GM12865 (cell line): Measurements from ENCODE around the gene QSER1.

Experiments
- DNase-seq: peaks from one replicate; pipeline ENCODE4 v3.0.0; 2010; ENCODE audit warnings: low read depth
- H3K4me3 ChIP-seq: 2 replicates; pipeline ENCODE4 v1.5.1; 2011; ENCODE audit warnings: mild to moderate bottlenecking, low read depth, low read length, control low read depth
- CTCF ChIP-seq: IDR thresholded peaks from 2 replicates; pipeline ENCODE4 v1.5.1; 2011; ENCODE audit warnings: low read length, control low read depth, low read depth, inconsistent platforms; ENCODE audit not compliant: insufficient read depth; ENCODE audit errors: missing control alignments

Gene QSER1

DNA sequence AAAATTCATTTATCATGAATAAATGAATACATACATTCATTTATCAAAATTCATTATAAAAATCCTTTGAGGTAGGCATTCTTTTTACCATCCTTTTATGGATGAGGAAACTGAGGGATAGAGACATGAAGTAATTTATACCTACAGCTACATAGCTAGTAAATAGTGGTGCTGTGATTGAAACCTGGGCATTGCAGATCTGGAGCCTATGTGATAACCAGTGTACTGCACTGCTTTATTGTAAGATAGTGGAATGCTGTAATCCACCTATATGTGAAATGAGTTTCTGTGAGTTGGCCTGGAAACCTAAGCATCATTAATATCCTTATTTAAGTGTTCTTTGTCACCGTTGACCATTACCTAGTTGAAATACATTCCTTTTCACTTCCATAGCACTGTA, 4.5 kb downstream of the QSER1 start:
- TF ChIP-seq CTCF, result no peak
- DNase-seq, result no peak
- no peak overlapping the region for H3K4me3 ChIP-seq

DNA sequence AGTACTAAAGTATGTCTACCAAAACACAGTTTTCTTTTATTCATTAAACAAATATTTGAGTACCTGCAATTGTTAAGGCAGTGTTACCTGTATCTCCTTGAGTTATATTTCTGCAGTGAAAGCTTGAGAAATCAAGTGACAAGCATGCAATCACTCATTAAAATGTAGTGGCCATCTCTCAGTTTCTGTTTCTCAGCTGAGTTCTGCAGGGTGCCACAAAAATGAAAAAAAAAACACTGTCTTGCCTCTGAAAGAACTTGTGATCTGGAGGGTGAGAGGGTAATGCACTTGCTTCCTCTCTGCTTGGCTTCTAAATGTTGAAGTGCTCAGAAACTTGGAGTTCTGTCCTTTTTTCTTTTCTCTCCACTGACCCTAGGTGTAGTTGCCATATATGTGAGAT, 6.8 kb downstream of the QSER1 start:
- no peak overlapping the region; the same call in 1 of the 2 replicates for H3K4me3 ChIP-seq
- no peak for TF ChIP-seq CTCF
- DNase-seq, result peak; percentile 52

- DNase-seq, result no peak
- no peak for TF ChIP-seq CTCF
- no peak overlapping the region for H3K4me3 ChIP-seq
Measured at GRCh38 chr11:32902089-32902665, 9.6 kb downstream of the QSER1 start.

DNA sequence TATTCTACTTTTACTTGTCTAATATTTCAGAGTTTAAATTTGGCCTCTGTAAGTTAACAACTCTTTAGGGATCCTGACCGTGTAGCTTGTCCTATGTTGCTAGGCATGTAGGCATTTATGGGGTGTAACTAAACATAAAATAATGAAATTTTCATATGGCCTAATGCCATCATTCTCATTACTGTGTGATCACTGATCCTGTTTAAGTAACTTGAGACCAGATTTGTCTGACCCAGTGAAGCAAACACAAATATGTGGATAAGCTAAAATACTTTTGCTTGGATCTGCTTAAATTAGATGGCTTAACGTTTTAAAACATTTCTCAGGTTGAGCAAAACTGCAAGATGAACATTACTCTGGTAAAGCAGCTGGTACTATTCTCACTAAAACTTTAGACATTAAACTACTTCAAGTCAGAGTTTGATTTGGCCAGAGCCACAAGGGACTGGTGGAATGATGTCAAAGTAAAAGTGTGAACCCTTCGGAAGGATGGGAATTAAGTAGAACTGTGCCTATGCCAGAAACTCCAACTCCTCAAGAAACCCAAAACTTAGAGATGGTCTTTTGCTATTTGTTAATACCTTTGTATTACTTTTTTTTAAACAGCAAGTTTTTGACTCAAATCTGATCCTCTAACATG, 12.5 kb downstream of the QSER1 start:
- no peak for TF ChIP-seq CTCF

GRCh38 chr11:32908619-32909018, 16.0 kb downstream of the QSER1 start:
- no peak for TF ChIP-seq CTCF
- no peak overlapping the region for H3K4me3 ChIP-seq
- DNase-seq, result no peak

More for the DNA sequence above, 12.5 kb downstream of the QSER1 start:
- H3K4me3 ChIP-seq, result no peak overlapping the region
- DNase-seq, result no peak

DNA sequence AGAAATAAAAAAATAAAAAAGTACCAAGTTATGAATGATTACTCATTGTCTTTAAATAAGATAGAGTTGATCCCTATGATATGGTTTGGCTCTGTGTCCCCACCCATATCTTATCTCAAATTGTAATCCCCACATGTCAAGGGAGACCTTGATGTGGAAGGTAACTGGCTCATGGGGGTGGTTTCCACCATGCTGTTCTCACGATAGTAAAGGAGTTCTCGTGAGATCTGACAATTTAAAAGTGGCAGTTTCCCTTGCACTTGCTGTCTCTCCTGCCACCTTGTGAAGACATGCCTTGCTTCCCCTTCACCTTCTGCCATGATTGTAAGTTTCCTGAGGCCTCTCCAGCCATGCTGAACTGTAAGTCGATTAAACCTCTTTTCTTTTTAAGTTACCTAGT, 18.8 kb downstream of the QSER1 start:
- DNase-seq, result no peak
- no peak for TF ChIP-seq CTCF
- H3K4me3 ChIP-seq, result no peak overlapping the region

DNA sequence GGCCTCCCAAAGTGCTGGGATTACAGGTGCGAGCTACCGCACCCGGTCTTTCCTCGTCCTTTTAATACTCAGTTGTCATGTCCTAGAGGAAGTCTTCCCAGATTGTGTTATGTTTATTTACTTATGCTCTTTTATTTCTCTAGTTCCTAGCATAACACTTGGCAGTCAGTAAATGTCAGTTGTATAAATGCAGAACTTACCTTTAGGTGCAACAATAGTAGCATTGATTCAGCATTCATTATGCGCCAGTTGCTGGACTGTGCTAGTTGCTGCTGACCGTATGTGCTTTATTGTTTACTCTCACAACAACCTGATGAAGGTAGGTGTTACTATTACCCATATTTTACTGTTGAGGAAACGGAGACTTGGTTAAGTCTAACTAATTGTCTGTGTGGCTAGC, 20.8 kb downstream of the QSER1 start:
- TF ChIP-seq CTCF, result no peak
- no peak for DNase-seq
- H3K4me3 ChIP-seq, result no peak overlapping the region
